ENCODE data around the gene TXNDC15.
"Not testable (repeated sequence)": the region's sequence is repeated elsewhere in the genome, so short reads cannot be mapped to it uniquely, and the experiment has no call there.

TXNDC15 gene

GRCh38 chr5:134846641-134846960, 27.6 kb upstream of the TXNDC15 start:
- Histone ChIP-seq H2AFZ (ENCODE audit: low read depth, low read length) (no peak overlapping the region), H3K27me3 (ENCODE audit: low read depth, low read length) (no peaks in the 10 kb centered on the region), H3K79me2 (ENCODE audit: low read length) (peaks cover 59% of the 10 kb centered on the region), H4K20me1 (ENCODE audit: insufficient read depth, low read length) (no peaks in the 10 kb centered on the region), H3K4me2 (ENCODE audit: low read length) (peak overlapping the region; percentile 71), H3K9ac (ENCODE audit: low read length) (peak overlapping the region; percentile 78), H3K9me3 (ENCODE audit: insufficient read depth, low read length) (no peaks in the 10 kb centered on the region), H3K4me3 (ENCODE audit: low read length) (peak overlapping the region; percentile 85), H3K36me3 (replicated peaks; ENCODE audit: low read depth, low read length) (no peaks in the 10 kb centered on the region), H3K4me1 (ENCODE audit: low read length) (peaks cover 12% of the 10 kb centered on the region), H3K27ac (ENCODE audit: low read length) (peak overlapping the region; percentile 76)
- TF ChIP-seq, protein P1, sequence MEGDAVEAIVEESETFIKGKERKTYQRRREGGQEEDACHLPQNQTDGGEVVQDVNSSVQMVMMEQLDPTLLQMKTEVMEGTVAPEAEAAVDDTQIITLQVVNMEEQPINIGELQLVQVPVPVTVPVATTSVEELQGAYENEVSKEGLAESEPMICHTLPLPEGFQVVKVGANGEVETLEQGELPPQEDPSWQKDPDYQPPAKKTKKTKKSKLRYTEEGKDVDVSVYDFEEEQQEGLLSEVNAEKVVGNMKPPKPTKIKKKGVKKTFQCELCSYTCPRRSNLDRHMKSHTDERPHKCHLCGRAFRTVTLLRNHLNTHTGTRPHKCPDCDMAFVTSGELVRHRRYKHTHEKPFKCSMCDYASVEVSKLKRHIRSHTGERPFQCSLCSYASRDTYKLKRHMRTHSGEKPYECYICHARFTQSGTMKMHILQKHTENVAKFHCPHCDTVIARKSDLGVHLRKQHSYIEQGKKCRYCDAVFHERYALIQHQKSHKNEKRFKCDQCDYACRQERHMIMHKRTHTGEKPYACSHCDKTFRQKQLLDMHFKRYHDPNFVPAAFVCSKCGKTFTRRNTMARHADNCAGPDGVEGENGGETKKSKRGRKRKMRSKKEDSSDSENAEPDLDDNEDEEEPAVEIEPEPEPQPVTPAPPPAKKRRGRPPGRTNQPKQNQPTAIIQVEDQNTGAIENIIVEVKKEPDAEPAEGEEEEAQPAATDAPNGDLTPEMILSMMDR (IDR thresholded peaks at IDR 0.05; ENCODE audit: low read depth, low read length), result no peak

- not testable (repeated sequence) for H2AFZ ChIP-seq (ENCODE audit: low read depth, low read length); H3K36me3 ChIP-seq (replicated peaks; ENCODE audit: low read depth, low read length); H4K20me1 ChIP-seq (ENCODE audit: insufficient read depth, low read length); H3K27me3 ChIP-seq (ENCODE audit: low read depth, low read length); H3K9me3 ChIP-seq (ENCODE audit: insufficient read depth, low read length); H3K27ac ChIP-seq (ENCODE audit: low read length); H3K4me3 ChIP-seq (ENCODE audit: low read length); H3K9ac ChIP-seq (ENCODE audit: low read length); H3K4me2 ChIP-seq (ENCODE audit: low read length)
- H3K4me1 ChIP-seq (ENCODE audit: low read length), result peaks cover 12% of the 10 kb centered on the region
- H3K79me2 ChIP-seq (ENCODE audit: low read length), result peaks cover 77% of the 10 kb centered on the region
Measured at GRCh38 chr5:134849434-134849933, 24.7 kb upstream of the TXNDC15 start.

DNA sequence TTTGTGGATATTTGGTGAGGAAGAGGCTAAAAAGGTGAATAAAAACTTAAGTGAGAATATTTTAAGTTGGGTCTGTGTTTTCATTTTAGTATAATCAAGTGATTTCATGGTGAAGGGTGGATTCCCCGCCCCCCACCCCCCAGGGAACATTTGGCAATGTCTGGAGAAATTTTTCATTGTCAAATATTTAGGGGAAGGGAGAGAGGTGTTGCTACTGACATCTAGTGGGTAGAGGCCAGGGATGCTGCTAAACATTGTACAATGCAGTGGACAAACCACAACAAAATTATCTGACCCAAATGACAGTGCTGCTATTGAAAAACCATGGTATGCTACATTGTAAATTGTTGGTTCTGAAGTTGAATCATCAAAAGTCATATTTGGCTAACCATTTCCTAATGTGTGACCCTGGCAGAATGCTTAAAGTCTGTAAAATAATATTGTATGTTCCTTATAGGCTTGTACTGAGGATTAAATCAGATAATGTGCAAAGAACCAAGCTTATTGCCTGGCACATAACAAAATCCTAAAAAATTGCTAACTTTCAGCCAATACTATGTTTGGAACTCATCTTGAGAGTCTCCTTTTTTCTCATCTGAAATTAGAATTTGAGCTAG, 22.8 kb upstream of the TXNDC15 start:
- Histone ChIP-seq H4K20me1 (ENCODE audit: insufficient read depth, low read length) (no peaks in the 10 kb centered on the region), H3K4me3 (ENCODE audit: low read length) (no peak overlapping the region), H3K4me2 (ENCODE audit: low read length) (no peak overlapping the region)

DNA sequence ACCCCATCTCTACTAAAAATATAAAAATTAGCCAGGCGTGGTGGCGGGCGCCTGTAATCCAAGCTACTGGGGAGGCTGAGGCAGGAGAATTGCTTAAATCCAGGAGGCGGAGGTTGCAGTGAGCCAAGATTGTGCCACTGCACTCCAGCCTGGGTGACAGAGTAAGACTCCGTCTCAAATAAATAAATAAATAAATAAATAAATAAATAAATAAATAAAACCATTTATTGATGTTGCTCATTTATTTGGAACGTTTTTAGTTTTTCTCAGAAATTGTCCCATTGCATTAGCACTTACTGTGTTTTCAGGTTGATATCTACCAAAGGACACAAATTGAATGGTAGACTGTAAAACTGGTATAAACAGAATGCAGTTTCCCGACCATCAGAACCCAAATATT, 17.7 kb upstream of the TXNDC15 start:
- not testable (repeated sequence) for H2AFZ ChIP-seq (ENCODE audit: low read depth, low read length); H3K9ac ChIP-seq (ENCODE audit: low read length); H3K27ac ChIP-seq (ENCODE audit: low read length); H3K9me3 ChIP-seq (ENCODE audit: insufficient read depth, low read length); H3K4me1 ChIP-seq (ENCODE audit: low read length); H3K4me3 ChIP-seq (ENCODE audit: low read length); H4K20me1 ChIP-seq (ENCODE audit: insufficient read depth, low read length); H3K4me2 ChIP-seq (ENCODE audit: low read length); H3K27me3 ChIP-seq (ENCODE audit: low read depth, low read length)
- Histone ChIP-seq H3K79me2 (ENCODE audit: low read length) (peaks cover 36% of the 10 kb centered on the region), H3K36me3 (replicated peaks; ENCODE audit: low read depth, low read length) (peaks cover 23% of the 10 kb centered on the region)

More for the DNA sequence above, 22.8 kb upstream of the TXNDC15 start:
- TF ChIP-seq, protein P1 (IDR thresholded peaks at IDR 0.05; ENCODE audit: low read depth, low read length), result peak; percentile 52
- TF ChIP-seq EZH2phosphoT487 (IDR thresholded peaks at IDR 0.05; ENCODE audit: low read depth), result no peak
- H3K79me2 ChIP-seq (ENCODE audit: low read length), result peaks cover 78% of the 10 kb centered on the region
- H3K9me3 ChIP-seq (ENCODE audit: insufficient read depth, low read length), result no peaks in the 10 kb centered on the region
- H3K9ac ChIP-seq (ENCODE audit: low read length), result no peak overlapping the region
- no peak overlapping the region for H2AFZ ChIP-seq (ENCODE audit: low read depth, low read length)
- H3K27ac ChIP-seq (ENCODE audit: low read length), result no peak overlapping the region
- H3K4me1 ChIP-seq (ENCODE audit: low read length), result peaks cover 5% of the 10 kb centered on the region; the same call in 1 of the 2 replicates
- peaks cover 10% of the 10 kb centered on the region for H3K36me3 ChIP-seq (replicated peaks; ENCODE audit: low read depth, low read length)
- no peaks in the 10 kb centered on the region for H3K27me3 ChIP-seq (ENCODE audit: low read depth, low read length)

DNA sequence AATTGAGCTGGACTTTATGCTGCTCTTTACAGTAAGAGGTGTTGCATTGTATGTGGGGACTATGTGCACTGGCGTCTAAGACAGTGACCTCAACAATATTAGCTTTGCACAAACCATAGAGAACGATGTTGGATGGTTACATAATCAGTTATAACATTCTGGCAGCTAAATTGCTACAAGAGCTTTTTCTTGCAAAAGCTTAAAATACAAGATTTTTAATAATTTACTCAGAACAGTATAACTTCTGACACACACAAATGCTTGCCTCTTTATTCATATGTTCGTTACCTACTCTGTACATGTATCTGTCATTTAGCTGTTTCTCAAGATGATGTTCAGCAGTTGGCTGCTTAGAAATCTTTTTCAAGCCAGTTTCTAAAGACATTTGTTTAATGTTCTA, 16.8 kb upstream of the TXNDC15 start:
- peaks cover 23% of the 10 kb centered on the region for H3K36me3 ChIP-seq (replicated peaks; ENCODE audit: low read depth, low read length)
- TF ChIP-seq, protein P1 (IDR thresholded peaks at IDR 0.05; ENCODE audit: low read depth, low read length), result no peak
- TF ChIP-seq EZH2phosphoT487 (IDR thresholded peaks at IDR 0.05; ENCODE audit: low read depth), result no peak

More for the DNA sequence above, 16.8 kb upstream of the TXNDC15 start:
- Histone ChIP-seq H3K27me3 (ENCODE audit: low read depth, low read length) (no peaks in the 10 kb centered on the region), H3K27ac (ENCODE audit: low read length) (no peak overlapping the region), H3K4me2 (ENCODE audit: low read length) (no peak overlapping the region), H4K20me1 (ENCODE audit: insufficient read depth, low read length) (no peaks in the 10 kb centered on the region), H2AFZ (ENCODE audit: low read depth, low read length) (no peak overlapping the region), H3K9ac (ENCODE audit: low read length) (no peak overlapping the region), H3K4me1 (ENCODE audit: low read length) (no peaks in the 10 kb centered on the region), H3K9me3 (ENCODE audit: insufficient read depth, low read length) (no peaks in the 10 kb centered on the region), H3K4me3 (ENCODE audit: low read length) (no peak overlapping the region), H3K79me2 (ENCODE audit: low read length) (peaks cover 29% of the 10 kb centered on the region)
